D721Med (cell line): Measurements from ENCODE around the gene RALGPS1.

ENCODE experiments used
- DNase-seq: peaks from one replicate; pipeline ENCODE4 v3.0.0; 2011; ENCODE audit warnings: low spot score; ENCODE audit not compliant: insufficient read length
- FAIRE-seq: peaks from 2 replicates; lab custom pipeline; 2011; peaks lifted over from hg19 to GRCh38; lab: Jason Lieb, UNC
- CTCF ChIP-seq: IDR thresholded peaks from 2 replicates; pipeline ENCODE4 v1.5.1; 2012; ENCODE audit warnings: mild to moderate bottlenecking, control low read depth; ENCODE audit not compliant: insufficient read depth; ENCODE audit errors: missing control alignments

The RALGPS1 gene

GRCh38 chr9:127085186-127085585 lies 170.6 kb downstream of the RALGPS1 start:
- TF ChIP-seq CTCF = no peak
- FAIRE-seq = no peak
- no peak for DNase-seq

GRCh38 chr9:127086771-127087170 lies 172.2 kb downstream of the RALGPS1 start:
- FAIRE-seq = no peak
- no peak for DNase-seq

GRCh38 chr9:127087411-127087810 lies 172.8 kb downstream of the RALGPS1 start:
- FAIRE-seq (no peak), DNase-seq (no peak)
- TF ChIP-seq CTCF = no peak

More at GRCh38 chr9:127086771-127087170, 172.2 kb downstream of the RALGPS1 start:
- TF ChIP-seq CTCF = no peak

GRCh38 chr9:127087836-127088235 lies 173.3 kb downstream of the RALGPS1 start:
- no peak for FAIRE-seq
- TF ChIP-seq CTCF = no peak
- DNase-seq = no peak

GRCh38 chr9:127088724-127089615 lies 174.4 kb downstream of the RALGPS1 start:
- TF ChIP-seq CTCF = no peak
- FAIRE-seq = no peak
- no peak for DNase-seq

- no peak for FAIRE-seq
- no peak for DNase-seq
- TF ChIP-seq CTCF = no peak
Observed at GRCh38 chr9:127089631-127090081, 175.1 kb downstream of the RALGPS1 start.
